Tibial nerve (tissue), 4 donors: ENCODE results near the gene PODXL.

Source experiments
- CTCF ChIP-seq, 5 experiments: fragments of 200-600 bp in 3 of 5; fragments of 450-650 bp in 2 of 5; sonication (generic) in 3 of 5; IDR thresholded peaks; one replicate each; pipeline ENCODE4 v1.5.1; 2016 to 2019; ENCODE audit warnings: antibody characterized with exemption in 5 of 5, mild to moderate bottlenecking in 3 of 5, moderate library complexity in 2 of 5
- EP300 ChIP-seq, 2 donors: sonication (generic); formaldehyde crosslinking; IDR thresholded peaks; one replicate each; pipeline ENCODE4 v1.6.1; 2017; ENCODE audit warnings: antibody characterized with exemption in 2 of 2, mild to moderate bottlenecking in 1 of 2
- POLR2A ChIP-seq, 2 donors: fragments of 450-650 bp; IDR thresholded peaks; one replicate each; pipeline ENCODE4 v1.6.1; 2017; ENCODE audit warnings: antibody characterized with exemption in 2 of 2, mild to moderate bottlenecking in 2 of 2, moderate library complexity in 2 of 2

DNA sequence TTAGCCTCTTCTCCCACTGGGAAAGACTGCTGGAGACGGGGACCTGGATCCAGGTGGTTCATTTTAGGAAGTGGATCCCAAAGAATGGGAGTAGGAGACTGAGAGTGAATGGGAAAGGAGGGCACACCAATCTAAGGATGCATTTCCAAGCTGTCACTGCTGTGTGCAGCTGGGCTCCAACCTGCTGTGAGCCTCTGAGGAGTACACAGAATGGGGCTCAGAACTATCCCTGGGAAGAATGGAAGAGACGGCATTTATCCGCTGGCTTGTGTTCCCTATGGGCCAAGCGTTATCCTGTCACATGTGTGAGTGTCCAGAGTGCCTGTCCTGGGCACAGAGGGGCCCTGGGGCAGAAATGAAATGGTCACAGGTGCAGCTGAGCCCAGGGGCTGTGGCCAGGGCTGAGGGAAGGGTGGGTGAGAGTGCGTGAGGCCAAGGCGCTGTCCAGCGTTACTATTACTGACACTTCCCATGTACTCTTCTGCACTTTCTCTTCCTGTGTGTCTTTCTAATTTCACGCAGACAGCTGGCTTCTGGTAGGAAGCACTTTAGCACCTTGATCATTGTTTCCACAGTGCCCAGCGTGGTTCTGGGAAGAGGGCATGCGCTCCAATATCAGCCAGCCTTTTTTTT is 35.4 kb upstream of the PODXL start:
- TF ChIP-seq CTCF (IDR thresholded peaks at IDR 0.05) (no peak), EP300 (IDR thresholded peaks at IDR 0.05) (no peak), POLR2A (IDR thresholded peaks at IDR 0.05) (no peak)
